Measurements from ENCODE around the gene KIF13A. TPM values are rescaled to one million over a fixed set of nuclear protein-coding genes. Genes with fewer than 3 reads are reported as not detected.

The KIF13A gene
- polyA plus RNA-seq, 12 donors: 30.8 to 57.0 (median 39.7) TPM; not detected in 1

- DNase-seq: no peak
Observed at GRCh38 chr6:17730078-17730704, 257.2 kb downstream of the KIF13A start.

- no peak for DNase-seq
Observed at GRCh38 chr6:17729223-17730077, 258.0 kb downstream of the KIF13A start.

GRCh38 chr6:17728551-17729222 lies 258.7 kb downstream of the KIF13A start:
- DNase-seq: no peak

- DNase-seq: no peak
Observed at GRCh38 chr6:17725083-17725482, 262.4 kb downstream of the KIF13A start.

- no peak for DNase-seq
Observed at GRCh38 chr6:17724341-17724740, 263.1 kb downstream of the KIF13A start.

- no peak for DNase-seq
Observed at GRCh38 chr6:17721671-17722070, 265.8 kb downstream of the KIF13A start.

- no peak for DNase-seq
Observed at GRCh38 chr6:17719323-17720041, 268.0 kb downstream of the KIF13A start.

GRCh38 chr6:17716221-17716620 lies 271.2 kb downstream of the KIF13A start:
- DNase-seq: no peak

GRCh38 chr6:17714879-17715851 lies 272.3 kb downstream of the KIF13A start:
- no peak for DNase-seq

- no peak for DNase-seq
Observed at GRCh38 chr6:17714177-17714576, 273.3 kb downstream of the KIF13A start.

- DNase-seq: no peak
Observed at GRCh38 chr6:17712576-17712975, 274.9 kb downstream of the KIF13A start.

- no peak for DNase-seq
Observed at GRCh38 chr6:17710331-17710730, 277.1 kb downstream of the KIF13A start.

GRCh38 chr6:17709476-17709875 lies 278.0 kb downstream of the KIF13A start:
- DNase-seq: no peak

Other genes starting within 250 kb of the KIF13A start
- gene NHLRC1, start 135.0 kb upstream of the KIF13A start, polyA plus RNA-seq (ENCODE audit: insufficient read length in 12 of 12): 1 to 10 TPM in 10 of 12 donors, not detected in 2; 2.0 to 4.7 (median 2.6) TPM
- gene TPMT, start 167.4 kb upstream of the KIF13A start, polyA plus RNA-seq (ENCODE audit: insufficient read length in 12 of 12): 1 to 10 TPM in 11 of 12 donors, not detected in 1; 5.0 to 8.7 (median 6.5) TPM
- gene KDM1B, start 167.8 kb upstream of the KIF13A start, polyA plus RNA-seq (ENCODE audit: insufficient read length in 12 of 12): 10 to 100 TPM in 11 of 12 donors, not detected in 1; 26.7 to 34.7 (median 30.2) TPM